Stimulated activated naive CD8-positive, alpha-beta T cell treated with anti-CD3 and anti-CD28 coated beads, Interleukin-15, Interleukin-2, amounts not matched to agents 100 U/mL and 50 U/mL, for 24 hours (primary cell): ENCODE results near the gene ZNF19.

Experiments used
- ATAC-seq: fragments of 150-1000 bp; cut with Tn5 transposase; one replicate; pipeline ENCODE4 v1.10.0; 2021
- DNase-seq: peaks from one replicate; pipeline ENCODE4 v3.0.0; 2021

ZNF19 gene

DNA sequence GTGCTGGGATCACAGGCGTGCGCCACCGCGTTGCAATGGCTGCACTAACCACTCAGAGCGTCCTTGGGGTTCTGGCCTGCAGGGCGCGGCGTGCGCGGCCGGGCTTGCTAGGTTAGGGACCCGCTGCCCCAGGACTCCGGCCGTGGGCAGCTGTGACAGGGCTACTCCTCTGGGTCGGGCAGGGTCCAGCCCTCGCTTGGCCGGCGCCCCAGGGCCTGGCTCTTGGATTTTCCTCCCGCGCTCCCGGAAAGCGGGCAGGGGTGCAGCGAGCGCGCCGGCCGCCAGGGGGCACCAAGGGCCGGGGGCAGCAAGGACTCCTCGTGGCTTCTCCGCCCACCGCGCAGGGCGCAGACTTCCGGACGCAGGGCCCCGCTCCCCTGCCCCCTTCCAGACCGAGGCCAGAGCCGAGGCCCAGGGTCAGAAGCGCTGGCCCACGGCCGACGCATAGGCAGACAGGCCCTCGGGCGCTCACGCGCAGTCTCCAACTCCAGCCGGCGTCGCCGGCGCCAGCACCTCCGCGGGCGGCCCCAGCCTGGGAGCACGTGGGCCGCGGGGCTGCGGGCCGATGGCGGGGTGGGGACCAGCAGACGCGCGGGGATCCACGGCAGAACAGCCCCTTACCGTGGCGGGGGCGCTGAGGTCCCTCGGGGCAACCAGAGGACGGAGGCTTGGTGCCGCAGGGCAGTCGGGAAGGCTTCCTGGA is 47.6 kb downstream of the ZNF19 start:
- peak; percentile 10 for ATAC-seq

GRCh38 chr16:71440669-71441347 is 48.3 kb downstream of the ZNF19 start:
- DNase-seq = no peak
- ATAC-seq = no peak

More for the DNA sequence above, 47.6 kb downstream of the ZNF19 start:
- peak; percentile 58 for DNase-seq

GRCh38 chr16:71439523-71439922 is 49.6 kb downstream of the ZNF19 start:
- DNase-seq (no peak), ATAC-seq (no peak)

DNA sequence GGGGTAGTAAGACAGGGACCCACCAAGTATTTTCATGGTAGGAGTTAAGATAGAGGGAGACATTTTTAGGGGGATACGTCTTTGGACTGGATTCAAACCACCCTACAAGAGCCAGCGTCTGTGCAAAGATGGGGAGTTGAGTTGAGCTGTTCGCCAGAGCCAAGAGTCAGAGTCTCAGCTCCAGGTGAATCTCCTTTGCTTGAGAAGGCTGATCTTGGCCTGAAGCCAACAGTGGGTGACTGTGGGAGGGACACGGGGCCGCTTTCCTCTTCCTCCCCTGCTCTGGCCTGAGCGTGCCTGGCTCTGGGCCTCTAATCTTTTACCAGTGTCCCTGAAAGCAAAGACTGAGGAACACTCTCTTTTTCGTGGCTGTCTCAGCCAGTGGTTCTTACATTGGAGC is 52.7 kb downstream of the ZNF19 start:
- ATAC-seq = no peak
- DNase-seq = no peak

DNA sequence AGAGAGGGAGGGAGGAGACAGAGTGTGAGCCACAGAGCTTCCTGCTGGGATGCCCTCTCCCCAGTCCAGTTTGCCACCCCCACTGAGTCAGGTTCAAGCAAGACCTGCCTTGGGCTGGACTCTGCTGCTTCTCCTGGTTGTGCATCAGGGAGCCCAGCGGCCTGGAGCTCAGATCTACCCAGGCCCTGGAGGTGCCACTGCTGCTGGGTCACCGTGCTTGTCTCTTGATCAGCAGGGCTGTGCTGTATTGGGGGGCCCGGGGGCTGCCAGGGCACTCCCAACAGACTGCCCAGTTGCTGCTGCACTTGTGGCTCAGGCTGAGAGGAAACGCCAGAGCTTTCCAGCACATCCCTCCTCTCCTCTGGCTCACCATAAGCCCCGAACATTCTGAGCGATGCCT is 56.2 kb downstream of the ZNF19 start:
- no peak for DNase-seq
- no peak for ATAC-seq

DNA sequence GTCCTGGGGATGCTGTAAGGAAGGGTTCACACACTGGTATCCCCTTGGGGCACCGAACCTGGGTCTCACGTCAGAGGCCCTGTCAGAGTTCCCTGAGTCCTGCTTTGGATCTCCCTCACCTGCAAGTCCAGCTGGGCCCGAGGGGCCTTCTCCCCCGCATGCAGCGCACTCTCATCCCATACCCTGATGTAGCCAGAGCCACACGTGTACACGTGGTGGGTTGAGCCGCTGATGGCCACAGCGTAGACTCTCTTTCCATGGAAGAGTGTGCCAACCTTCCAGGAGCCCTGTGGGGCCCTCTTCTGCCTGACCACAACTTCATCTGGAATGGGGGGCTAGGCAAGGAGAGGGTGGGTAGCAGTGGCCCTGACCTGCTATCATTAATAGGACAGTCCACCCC is 57.1 kb downstream of the ZNF19 start:
- no peak for ATAC-seq
- no peak for DNase-seq

- DNase-seq = no peak
Observed at GRCh38 chr16:71431176-71431575, 57.9 kb downstream of the ZNF19 start.

DNA sequence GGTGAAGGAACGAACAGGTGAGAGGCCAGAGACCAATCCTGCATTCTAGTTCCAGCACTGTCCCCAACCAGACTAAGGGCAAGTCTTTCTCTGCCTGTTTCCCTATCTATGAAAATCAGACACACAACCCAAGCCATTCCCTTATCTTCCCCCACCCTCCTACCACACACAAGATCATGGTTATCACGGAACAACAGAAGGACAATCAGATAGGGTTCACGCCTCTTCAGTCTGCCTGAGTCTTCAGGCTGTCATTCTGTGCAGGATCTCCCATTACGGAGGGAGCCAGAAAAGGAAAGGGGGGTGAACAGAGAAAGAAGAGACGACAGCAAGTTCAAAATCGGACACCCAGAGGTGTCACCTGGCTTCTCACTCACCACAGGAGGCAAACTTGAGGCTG is 58.4 kb downstream of the ZNF19 start:
- ATAC-seq (no peak), DNase-seq (no peak)

More at GRCh38 chr16:71431176-71431575, 57.9 kb downstream of the ZNF19 start:
- no peak for ATAC-seq

DNA sequence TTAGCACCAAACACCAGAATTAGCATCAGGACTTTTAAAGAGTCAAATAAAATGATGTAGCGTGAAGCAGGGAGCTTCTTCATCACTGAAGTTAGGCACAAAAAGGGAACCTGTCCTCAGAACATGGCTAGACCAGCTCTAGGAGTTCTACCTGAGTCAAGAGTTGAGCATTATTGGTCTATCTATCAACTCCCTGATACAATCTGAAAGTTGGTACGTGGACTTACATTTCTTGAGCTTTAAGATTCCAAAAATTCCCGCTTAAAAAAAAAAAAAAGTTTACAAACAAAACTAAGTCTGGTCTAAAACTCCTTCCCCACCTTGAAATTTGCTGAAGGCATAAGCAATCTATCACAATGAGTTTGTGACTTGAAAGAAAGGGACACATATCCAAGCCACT is 59.5 kb downstream of the ZNF19 start:
- no peak for ATAC-seq
- DNase-seq = no peak

GRCh38 chr16:71428883-71429282 is 60.2 kb downstream of the ZNF19 start:
- ATAC-seq (no peak), DNase-seq (no peak)

DNA sequence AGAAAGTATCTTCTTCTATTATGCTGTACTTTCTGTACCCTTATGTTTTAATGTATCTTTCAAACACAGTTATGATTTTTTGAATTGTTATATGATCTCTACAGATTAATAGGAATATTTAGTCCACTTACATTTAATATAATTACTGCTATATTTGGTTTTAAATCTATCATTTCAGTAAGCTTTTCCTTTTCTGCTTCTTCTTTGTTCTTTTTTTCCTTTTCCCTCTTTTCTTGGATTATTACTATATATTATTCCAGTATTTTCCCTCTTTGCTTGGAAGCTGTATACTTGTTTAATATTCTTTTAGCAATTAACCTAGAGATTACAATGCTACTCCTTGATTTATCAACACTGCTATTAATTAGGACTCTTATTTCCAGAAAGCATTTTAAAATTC is 60.7 kb downstream of the ZNF19 start:
- DNase-seq (no peak), ATAC-seq (no peak)

GRCh38 chr16:71426880-71427615 is 62.1 kb downstream of the ZNF19 start:
- ATAC-seq (peak; percentile 4), DNase-seq (no peak)

GRCh38 chr16:71426069-71426879 is 62.9 kb downstream of the ZNF19 start:
- peak; percentile 41 for DNase-seq
- peak; percentile 87 for ATAC-seq

- no peak for DNase-seq
- ATAC-seq = no peak
Observed at GRCh38 chr16:71425746-71426068, 63.4 kb downstream of the ZNF19 start.

DNA sequence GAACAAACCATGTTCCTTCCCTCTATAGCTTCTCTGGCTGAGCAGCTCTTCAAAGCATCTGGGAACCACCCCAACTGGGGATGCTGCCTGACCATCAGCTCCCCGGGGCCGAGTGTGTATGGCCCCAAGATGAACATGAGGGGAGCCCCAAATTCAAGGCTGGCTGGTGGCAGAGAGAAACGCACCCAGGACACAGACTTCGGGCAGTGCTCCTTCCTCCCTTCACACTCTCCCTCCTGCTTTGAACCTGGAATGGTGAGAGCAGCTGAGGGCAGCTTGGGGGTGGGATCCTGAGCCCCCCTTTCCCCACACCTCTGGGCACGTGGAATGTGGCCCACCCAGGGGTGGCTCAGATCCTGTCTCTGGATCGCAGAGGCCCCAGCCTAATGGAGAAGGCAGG is 64.5 kb downstream of the ZNF19 start:
- ATAC-seq (no peak), DNase-seq (no peak)

- no peak for ATAC-seq
- no peak for DNase-seq
Observed at GRCh38 chr16:71423865-71424264, 65.3 kb downstream of the ZNF19 start.
